NCI-H1092 treated with DMSO at 0.1 percent for 48 hours (cell line): ENCODE measurements around the gene SMIM32.

Experiments used
- DNase-seq: peaks from one replicate; lab custom pipeline; 2025; lab: John Stamatoyannopoulos, UW

The SMIM32 gene

GRCh38 chr5:136186796-136187195 lies 6.2 kb downstream of the SMIM32 start:
- DNase-seq: no peak

- DNase-seq: no peak
Measured at GRCh38 chr5:136185974-136186665, 6.8 kb downstream of the SMIM32 start.

- DNase-seq: no peak
Measured at GRCh38 chr5:136182618-136183017, 10.3 kb downstream of the SMIM32 start.

- peak; percentile 18 for DNase-seq
Measured at GRCh38 chr5:136174021-136174659, 18.8 kb downstream of the SMIM32 start.

- no peak for DNase-seq
Measured at GRCh38 chr5:136169218-136169617, 23.7 kb downstream of the SMIM32 start.

GRCh38 chr5:136166909-136167308 lies 26.1 kb downstream of the SMIM32 start:
- DNase-seq: no peak

GRCh38 chr5:136164226-136164625 lies 28.7 kb downstream of the SMIM32 start:
- no peak for DNase-seq

- no peak for DNase-seq
Measured at GRCh38 chr5:136162008-136162407, 31.0 kb downstream of the SMIM32 start.

- no peak for DNase-seq
Measured at GRCh38 chr5:136159457-136159856, 33.5 kb downstream of the SMIM32 start.

- no peak for DNase-seq
Measured at GRCh38 chr5:136157514-136157913, 35.4 kb downstream of the SMIM32 start.

GRCh38 chr5:136155761-136156160 lies 37.2 kb downstream of the SMIM32 start:
- no peak for DNase-seq

- no peak for DNase-seq
Measured at GRCh38 chr5:136155078-136155477, 37.9 kb downstream of the SMIM32 start.

- DNase-seq: no peak
Measured at GRCh38 chr5:136153581-136154236, 39.3 kb downstream of the SMIM32 start.

GRCh38 chr5:136149891-136150290 lies 43.1 kb downstream of the SMIM32 start:
- no peak for DNase-seq

GRCh38 chr5:136147632-136148031 lies 45.3 kb downstream of the SMIM32 start:
- DNase-seq: no peak

GRCh38 chr5:136146201-136146600 lies 46.8 kb downstream of the SMIM32 start:
- no peak for DNase-seq

- no peak for DNase-seq
Measured at GRCh38 chr5:136145030-136145429, 47.9 kb downstream of the SMIM32 start.

- DNase-seq: no peak
Measured at GRCh38 chr5:136143763-136144162, 49.2 kb downstream of the SMIM32 start.

GRCh38 chr5:136143312-136143711 lies 49.6 kb downstream of the SMIM32 start:
- no peak for DNase-seq

- DNase-seq: no peak
Measured at GRCh38 chr5:136141561-136141960, 51.4 kb downstream of the SMIM32 start.
